Large intestine (tissue), 3 donors: ENCODE results near the gene HMGN4. TPM values are rescaled to one million over a fixed set of nuclear protein-coding genes. Genes with fewer than 3 reads are reported as not detected.
A peak's percentile ranks its signal among the peaks of the same experiment; 100 is the strongest.
"Not testable (repeated sequence)": the region's sequence is repeated elsewhere in the genome, so short reads cannot be mapped to it uniquely, and the experiment has no call there.

Experiments used
- DNase-seq, 2 donors: peaks; one replicate each; pipeline versions ENCODE4 v3.0.0 to v3.0.0-alpha.2; 2013
- H3K27ac ChIP-seq: one replicate; pipeline ENCODE4 v1.5.1; 2013; ENCODE audit warnings: low read length
- H3K27me3 ChIP-seq: 2 replicates; pipeline ENCODE4 v1.6.1; 2013; ENCODE audit warnings: low read length; ENCODE audit not compliant: control insufficient read depth, insufficient read depth
- H3K36me3 ChIP-seq: 2 replicates; pipeline ENCODE4 v1.6.1; 2013; ENCODE audit warnings: low read length; ENCODE audit not compliant: control insufficient read depth, insufficient read depth
- H3K4me1 ChIP-seq: one replicate; pipeline ENCODE4 v1.6.1; 2013; ENCODE audit warnings: low read length; ENCODE audit not compliant: control insufficient read depth, insufficient read depth
- H3K4me3 ChIP-seq: one replicate; pipeline ENCODE4 v1.5.1; 2013; ENCODE audit warnings: low read length
- H3K9me3 ChIP-seq: one replicate; pipeline ENCODE4 v1.6.1; 2013; ENCODE audit warnings: mild to moderate bottlenecking, low read depth, low read length, moderate library complexity; ENCODE audit not compliant: control insufficient read depth
- WGBS: methylation state at CpG from one replicate; pipeline ENCODE4 v1.1.5; 2013; ENCODE audit warnings: low lambda C conversion rate; ENCODE audit not compliant: insufficient coverage; 5-methylcytosine and 5-hydroxymethylcytosine counted together
- polyA plus RNA-seq: library from polyadenylated mRNA; unstranded; fragments of 120-200 nt; gene quantifications from one replicate; pipeline ENCODE4 v1.2.1, GENCODE V29; 2013

HMGN4 gene
- polyA plus RNA-seq, 1 donor, result 79.0 TPM

DNA sequence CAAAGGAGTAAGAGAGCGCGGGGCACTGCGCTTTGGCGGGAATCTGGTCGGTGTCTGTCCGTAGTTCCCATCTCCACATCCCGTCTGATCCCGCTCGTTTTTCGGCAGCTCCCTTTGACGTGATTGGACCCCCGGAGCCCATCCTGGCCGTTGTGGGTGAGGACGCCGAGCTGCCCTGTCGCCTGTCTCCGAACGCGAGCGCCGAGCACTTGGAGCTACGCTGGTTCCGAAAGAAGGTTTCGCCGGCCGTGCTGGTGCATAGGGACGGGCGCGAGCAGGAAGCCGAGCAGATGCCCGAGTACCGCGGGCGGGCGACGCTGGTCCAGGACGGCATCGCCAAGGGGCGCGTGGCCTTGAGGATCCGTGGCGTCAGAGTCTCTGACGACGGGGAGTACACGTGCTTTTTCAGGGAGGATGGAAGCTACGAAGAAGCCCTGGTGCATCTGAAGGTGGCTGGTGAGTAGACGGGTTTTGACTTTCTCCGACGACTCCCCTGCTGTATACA is 36.6 kb upstream of the HMGN4 start:
- Histone ChIP-seq H3K9me3 (peaks cover 3% of the 10 kb centered on the region), H3K27me3 (peaks cover 17% of the 10 kb centered on the region), H3K36me3 (no peaks in the 10 kb centered on the region)

DNA sequence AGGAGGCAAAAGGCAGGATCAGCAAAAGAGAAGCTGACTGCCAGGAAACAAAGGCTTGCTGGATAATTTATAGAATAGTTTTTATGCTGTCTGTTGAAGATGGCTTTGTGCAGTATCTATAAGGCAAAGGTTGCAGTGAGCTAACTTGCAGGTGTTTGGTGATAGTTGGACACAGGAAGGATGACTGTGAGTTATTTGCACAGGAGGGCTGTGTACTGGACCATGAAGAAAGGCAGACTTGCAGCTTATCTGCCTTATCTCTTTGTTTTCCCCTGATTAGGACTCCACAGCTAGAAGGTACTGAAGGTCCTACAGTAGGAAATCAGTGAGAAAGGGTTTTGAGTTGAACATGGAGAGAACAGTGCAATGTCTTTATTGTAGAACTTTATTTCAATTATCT is 36.0 kb upstream of the HMGN4 start:
- no peaks in the 10 kb centered on the region for H3K36me3 ChIP-seq
- H3K4me1 ChIP-seq, result peaks cover 14% of the 10 kb centered on the region
- H3K4me3 ChIP-seq, result no peak overlapping the region
- peak; percentile 52 to 72 for DNase-seq
- H3K27ac ChIP-seq, result no peak overlapping the region
- H3K27me3 ChIP-seq, result peaks cover 17% of the 10 kb centered on the region
- H3K9me3 ChIP-seq, result peaks cover 3% of the 10 kb centered on the region

More for the DNA sequence above, 36.6 kb upstream of the HMGN4 start:
- no peak overlapping the region for H3K27ac ChIP-seq
- H3K4me1 ChIP-seq, result peaks cover 14% of the 10 kb centered on the region
- peak in 1 of 2 donors; percentile 60 for DNase-seq
- no CpG with 5 or more reads among the region's 49 CpGs for WGBS
- peak overlapping the region; percentile 34 for H3K4me3 ChIP-seq

DNA sequence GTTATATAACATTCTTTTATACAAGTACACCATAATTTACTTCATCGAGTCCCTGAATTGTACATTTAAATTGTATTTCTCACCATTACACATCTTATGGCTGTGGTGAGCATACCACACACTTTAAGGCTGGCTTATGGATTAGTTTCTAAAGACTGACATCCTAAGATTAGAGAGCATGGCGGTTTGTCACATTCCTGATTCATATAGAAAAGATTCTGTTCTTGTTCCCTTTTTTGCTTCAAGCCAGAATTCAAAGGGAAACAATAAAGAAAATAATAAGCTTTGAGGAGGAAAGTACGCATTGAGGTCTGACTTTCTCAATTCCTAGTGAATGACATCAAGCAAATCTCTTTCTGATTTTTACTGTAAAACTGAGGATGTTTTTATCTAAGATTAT is 35.5 kb upstream of the HMGN4 start:
- 100% methylated on average over 1 of the region's 3 CpGs for WGBS
- no peak for DNase-seq
- Histone ChIP-seq H3K4me1 (peaks cover 14% of the 10 kb centered on the region), H3K27ac (no peak overlapping the region), H3K9me3 (peaks cover 3% of the 10 kb centered on the region), H3K27me3 (peaks cover 17% of the 10 kb centered on the region), H3K4me3 (no peak overlapping the region), H3K36me3 (no peaks in the 10 kb centered on the region)

DNA sequence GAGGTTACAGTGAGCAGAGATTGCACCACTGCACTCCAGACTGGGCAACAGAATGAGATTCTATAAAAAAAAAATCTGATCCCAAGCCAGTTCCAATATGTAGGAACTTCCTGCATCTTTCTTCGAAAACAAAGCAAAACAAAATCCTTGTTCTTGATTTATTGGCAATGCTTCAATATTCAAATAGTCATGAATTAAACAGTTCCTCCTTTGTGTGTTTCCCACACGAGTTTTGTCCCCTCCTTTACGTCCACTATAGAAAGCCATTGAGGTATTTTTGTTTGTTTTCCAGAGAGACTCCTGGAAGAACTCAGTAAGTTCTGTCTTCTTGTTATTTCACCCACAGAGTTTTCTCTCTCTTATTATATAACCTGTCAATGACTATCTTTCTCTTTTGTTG is 30.5 kb upstream of the HMGN4 start:
- no peak overlapping the region for H3K4me3 ChIP-seq
- peaks cover under 1% of the 10 kb centered on the region for H3K27me3 ChIP-seq
- no peak for DNase-seq
- H3K4me1 ChIP-seq, result peaks cover 2% of the 10 kb centered on the region
- no peak overlapping the region for H3K27ac ChIP-seq
- H3K36me3 ChIP-seq, result no peaks in the 10 kb centered on the region
- no CpG with 5 or more reads among the region's 3 CpGs for WGBS
- no peaks in the 10 kb centered on the region for H3K9me3 ChIP-seq

DNA sequence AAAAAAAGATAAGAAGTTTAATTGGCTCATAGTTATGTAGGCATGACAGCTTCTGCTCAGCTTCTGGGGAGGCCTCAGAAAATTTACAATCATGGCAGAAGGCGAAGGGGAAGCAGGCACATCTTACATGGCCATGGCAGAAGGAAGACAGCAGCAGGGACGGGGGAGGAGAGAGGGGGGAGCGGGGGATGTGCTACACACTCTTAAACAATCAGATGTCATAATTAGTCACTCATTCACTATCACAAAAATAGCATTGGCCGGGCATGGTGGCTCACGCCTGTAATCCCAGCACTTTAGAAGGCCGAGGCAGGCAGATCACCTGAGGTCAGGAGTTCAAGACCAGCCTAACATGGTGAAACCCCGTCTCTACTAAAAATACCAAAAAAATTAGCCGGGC is 27.1 kb upstream of the HMGN4 start:
- no CpG with 5 or more reads among the region's 8 CpGs for WGBS
- not testable (repeated sequence) for H3K4me3 ChIP-seq, H3K36me3 ChIP-seq, H3K4me1 ChIP-seq, H3K9me3 ChIP-seq, H3K27me3 ChIP-seq, DNase-seq, H3K27ac ChIP-seq

DNA sequence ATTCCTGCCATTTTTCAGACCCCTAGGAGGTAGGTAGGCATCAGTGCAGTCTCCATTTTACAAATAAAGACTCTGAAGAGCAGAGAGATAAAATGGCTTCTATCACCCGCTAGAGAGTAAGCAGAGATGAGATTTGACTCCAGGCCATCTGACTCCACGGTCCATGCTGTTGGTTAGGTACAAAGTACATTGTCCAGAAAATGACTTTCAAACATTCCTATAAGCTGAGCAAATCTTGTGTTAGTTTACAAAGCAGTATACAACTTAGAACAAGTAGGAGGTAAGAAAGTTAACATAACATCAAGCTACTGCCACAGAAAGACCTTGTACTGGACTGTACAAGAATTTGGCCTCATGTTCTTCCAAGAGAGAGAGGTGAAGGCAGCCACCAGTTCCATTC is 23.2 kb upstream of the HMGN4 start:
- H3K9me3 ChIP-seq, result no peaks in the 10 kb centered on the region
- peak overlapping the region; percentile 62 for H3K27ac ChIP-seq
- WGBS, result no CpG with 5 or more reads among the region's 2 CpGs
- no peaks in the 10 kb centered on the region for H3K27me3 ChIP-seq
- peak in 1 of 2 donors; percentile 67 for DNase-seq
- peaks cover 6% of the 10 kb centered on the region for H3K4me1 ChIP-seq
- no peak overlapping the region for H3K4me3 ChIP-seq
- H3K36me3 ChIP-seq, result no peaks in the 10 kb centered on the region

DNA sequence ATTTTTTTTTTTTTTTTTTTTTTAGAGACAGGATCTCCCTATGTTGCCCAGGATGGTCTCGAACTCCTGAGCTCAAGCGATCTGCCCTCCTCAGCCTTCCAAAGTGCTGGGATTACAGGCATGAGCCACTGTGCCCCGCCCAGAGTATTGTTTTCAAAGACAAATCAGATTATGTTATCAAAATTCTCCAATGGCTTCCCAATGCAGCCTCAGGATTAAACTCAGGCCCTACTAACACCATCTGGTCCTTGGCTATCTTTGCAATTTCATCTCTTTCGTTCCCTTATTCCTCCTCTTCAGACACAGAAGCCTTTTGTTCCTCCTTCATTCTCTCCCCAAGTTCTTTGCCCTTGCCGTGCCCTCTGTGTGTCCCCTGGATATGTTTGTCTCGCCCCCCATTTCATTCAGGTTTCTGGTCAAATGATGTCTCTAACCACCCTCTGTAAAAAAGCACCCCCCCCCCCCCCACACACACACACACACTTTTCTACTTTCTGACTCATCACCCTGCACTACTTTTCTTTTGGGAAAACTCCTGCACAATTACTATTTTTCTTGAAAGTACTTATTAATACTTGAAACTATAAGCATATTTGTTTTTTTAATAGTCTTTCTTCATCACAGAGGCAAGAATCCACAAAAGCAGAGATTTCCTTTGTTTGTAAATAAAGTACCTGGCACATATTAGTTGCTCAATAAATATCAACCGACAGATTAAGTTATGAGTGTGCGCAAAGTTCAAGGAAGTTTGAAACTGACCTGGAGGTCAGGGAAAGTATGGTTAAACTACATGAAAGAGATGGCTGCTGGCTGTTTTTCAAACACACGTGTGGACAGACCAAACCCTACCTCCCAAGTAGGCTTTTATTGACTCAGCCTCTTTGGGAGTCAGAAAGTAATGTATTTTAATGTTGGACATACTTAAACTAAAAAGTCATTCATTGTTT is 21.4 kb upstream of the HMGN4 start:
- no peak overlapping the region for H3K4me3 ChIP-seq
- peaks cover 6% of the 10 kb centered on the region for H3K4me1 ChIP-seq
- H3K36me3 ChIP-seq, result no peaks in the 10 kb centered on the region
- 70% methylated on average over 2 of the region's 9 CpGs for WGBS
- no peak overlapping the region for H3K27ac ChIP-seq
- H3K9me3 ChIP-seq, result no peaks in the 10 kb centered on the region
- H3K27me3 ChIP-seq, result no peaks in the 10 kb centered on the region
- DNase-seq, result no peak

DNA sequence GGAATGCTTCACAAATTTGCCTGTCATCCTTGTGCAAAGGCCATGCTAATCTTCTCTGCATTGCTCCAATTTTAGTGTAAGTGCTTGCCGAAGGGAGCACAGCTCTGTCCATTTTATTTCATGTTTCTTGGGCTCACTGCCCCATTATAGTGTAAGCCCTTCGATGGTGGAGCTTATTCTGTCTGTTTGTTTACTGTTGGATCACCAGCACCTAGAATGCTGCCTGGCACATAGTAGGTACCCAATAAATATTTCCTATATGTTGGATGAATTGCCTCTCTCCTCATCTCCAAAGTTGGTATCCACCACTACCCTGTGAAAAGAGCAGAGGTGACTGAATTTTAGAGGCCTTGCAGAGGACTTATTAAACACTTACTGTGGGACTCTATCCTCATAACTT is 18.8 kb upstream of the HMGN4 start:
- no peak overlapping the region for H3K27ac ChIP-seq
- H3K4me1 ChIP-seq, result peaks cover 6% of the 10 kb centered on the region
- H3K36me3 ChIP-seq, result no peaks in the 10 kb centered on the region
- WGBS, result no CpG with 5 or more reads among the region's 2 CpGs
- no peaks in the 10 kb centered on the region for H3K9me3 ChIP-seq
- H3K27me3 ChIP-seq, result no peaks in the 10 kb centered on the region
- H3K4me3 ChIP-seq, result no peak overlapping the region
- no peak for DNase-seq

DNA sequence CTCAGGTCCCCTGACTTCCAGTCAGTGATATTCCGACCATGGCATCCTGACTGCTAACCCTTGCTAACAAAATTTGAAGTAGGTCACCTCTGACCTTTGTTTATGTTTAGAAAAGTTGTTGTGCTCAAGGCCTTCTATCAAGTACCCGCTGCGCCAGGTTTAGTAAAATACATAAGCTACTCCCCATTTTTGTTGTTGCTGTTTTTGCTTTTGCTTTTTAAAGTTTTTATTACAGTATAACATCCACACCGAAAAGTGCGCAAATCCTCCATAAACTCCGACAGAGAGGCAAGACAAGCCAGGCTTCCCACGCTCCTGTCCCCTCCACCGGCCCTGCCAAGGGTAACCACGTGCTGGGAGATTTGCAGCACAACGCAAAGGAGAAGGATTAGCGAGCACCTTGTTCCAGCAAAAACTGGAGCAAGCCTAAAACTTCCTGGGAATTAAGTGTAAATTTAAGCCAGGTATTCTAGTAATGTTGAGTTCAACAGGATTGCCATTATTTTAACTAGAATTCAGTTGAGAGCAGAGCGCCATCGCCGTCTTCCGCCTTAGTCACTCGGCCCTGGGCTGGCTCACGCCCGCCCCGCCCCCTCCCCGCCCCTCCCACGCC is 17.8 kb upstream of the HMGN4 start:
- no CpG with 5 or more reads among the region's 21 CpGs for WGBS

DNA sequence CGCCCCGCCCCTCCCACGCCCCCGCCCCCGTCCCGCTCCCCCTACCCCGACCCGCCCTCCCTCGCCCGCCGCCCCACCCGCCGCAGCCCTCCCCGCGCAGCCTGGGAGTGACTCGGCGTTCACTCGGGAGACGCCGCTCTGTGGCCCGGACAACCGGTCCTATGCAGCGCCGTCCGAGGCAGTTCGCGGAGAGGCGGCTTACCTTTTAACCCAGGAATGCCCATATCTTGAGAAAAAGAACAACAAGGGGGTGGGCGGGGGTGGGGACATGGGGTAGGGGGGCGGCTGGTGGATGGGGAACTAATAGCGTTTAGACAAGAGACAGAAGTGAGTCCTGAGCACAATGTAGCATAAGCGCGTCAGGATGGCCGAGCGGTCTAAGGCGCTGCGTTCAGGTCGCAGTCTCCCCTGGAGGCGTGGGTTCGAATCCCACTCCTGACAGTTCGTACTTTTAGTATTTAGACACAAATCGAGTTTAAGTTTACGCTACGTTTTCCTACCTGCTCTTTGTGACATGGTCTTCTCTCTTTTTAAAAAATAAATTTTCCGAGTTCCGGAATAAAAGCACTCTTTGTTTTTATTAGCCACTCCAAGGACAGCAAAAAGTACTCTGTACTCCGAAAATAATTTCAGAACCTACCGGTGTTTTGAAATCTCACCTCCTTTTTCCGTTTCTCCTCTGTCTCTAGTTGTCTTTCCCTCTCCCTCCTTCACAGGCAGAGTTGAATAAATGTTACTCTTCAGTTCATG is 17.1 kb upstream of the HMGN4 start:
- Histone ChIP-seq H3K27ac (peak overlapping the region; percentile 83), H3K27me3 (no peaks in the 10 kb centered on the region), H3K4me1 (no peaks in the 10 kb centered on the region), H3K9me3 (no peaks in the 10 kb centered on the region), H3K4me3 (peak overlapping the region; percentile 49), H3K36me3 (no peaks in the 10 kb centered on the region)
- WGBS, result 2% methylated on average over 7 of the region's 49 CpGs
- peak; percentile 78 to 86 for DNase-seq

More for the DNA sequence above, 17.8 kb upstream of the HMGN4 start:
- peak in 1 of 2 donors; percentile 83 for DNase-seq
- H3K4me3 ChIP-seq, result peak overlapping the region; percentile 34
- peaks cover 3% of the 10 kb centered on the region for H3K4me1 ChIP-seq
- H3K36me3 ChIP-seq, result no peaks in the 10 kb centered on the region
- no peaks in the 10 kb centered on the region for H3K9me3 ChIP-seq
- no peaks in the 10 kb centered on the region for H3K27me3 ChIP-seq
- H3K27ac ChIP-seq, result peak overlapping the region; percentile 72
